Thyroid gland (tissue), 4 donors: ENCODE data around the gene LGI1.

Experiments used
- POLR2A ChIP-seq, 2 donors: fragments of 450-650 bp; IDR thresholded peaks; one replicate each; pipeline ENCODE4 v1.6.1; 2017; ENCODE audit warnings: antibody characterized with exemption in 2 of 2, mild to moderate bottlenecking in 2 of 2, moderate library complexity in 1 of 2
- TF ChIP-seq, protein P1 (sequence below), 6 experiments: fragments of 200-600 bp in 3 of 6; fragments of 450-650 bp in 3 of 6; sonication (generic) in 3 of 6; IDR thresholded peaks; one replicate each; pipeline ENCODE4 v1.5.1; 2016 to 2019; ENCODE audit warnings: antibody characterized with exemption in 6 of 6, mild to moderate bottlenecking in 2 of 6, inconsistent platforms in 1 of 6, moderate library complexity in 1 of 6

DNA sequence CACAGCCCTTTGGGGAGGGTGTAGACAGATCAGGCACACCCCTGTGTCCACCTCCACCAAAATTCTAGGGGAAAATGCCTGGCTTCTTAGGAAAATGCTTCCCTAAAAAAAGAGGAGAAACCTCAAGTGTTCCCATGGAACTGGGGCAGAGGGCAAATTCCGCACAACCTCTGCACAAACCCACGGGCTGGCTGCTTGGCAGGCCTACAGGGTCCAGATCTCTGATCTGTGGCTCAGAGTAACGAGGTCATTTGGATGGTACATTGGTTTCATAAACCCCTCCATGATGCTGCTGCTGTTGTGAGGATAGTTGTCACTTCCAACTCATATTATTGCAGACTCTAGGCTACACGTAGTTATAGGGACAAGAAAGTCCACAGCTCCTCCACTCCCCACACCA, 16.0 kb downstream of the LGI1 start:
- TF ChIP-seq, protein P1, sequence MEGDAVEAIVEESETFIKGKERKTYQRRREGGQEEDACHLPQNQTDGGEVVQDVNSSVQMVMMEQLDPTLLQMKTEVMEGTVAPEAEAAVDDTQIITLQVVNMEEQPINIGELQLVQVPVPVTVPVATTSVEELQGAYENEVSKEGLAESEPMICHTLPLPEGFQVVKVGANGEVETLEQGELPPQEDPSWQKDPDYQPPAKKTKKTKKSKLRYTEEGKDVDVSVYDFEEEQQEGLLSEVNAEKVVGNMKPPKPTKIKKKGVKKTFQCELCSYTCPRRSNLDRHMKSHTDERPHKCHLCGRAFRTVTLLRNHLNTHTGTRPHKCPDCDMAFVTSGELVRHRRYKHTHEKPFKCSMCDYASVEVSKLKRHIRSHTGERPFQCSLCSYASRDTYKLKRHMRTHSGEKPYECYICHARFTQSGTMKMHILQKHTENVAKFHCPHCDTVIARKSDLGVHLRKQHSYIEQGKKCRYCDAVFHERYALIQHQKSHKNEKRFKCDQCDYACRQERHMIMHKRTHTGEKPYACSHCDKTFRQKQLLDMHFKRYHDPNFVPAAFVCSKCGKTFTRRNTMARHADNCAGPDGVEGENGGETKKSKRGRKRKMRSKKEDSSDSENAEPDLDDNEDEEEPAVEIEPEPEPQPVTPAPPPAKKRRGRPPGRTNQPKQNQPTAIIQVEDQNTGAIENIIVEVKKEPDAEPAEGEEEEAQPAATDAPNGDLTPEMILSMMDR (IDR thresholded peaks at IDR 0.05) = no peak
- no peak for TF ChIP-seq POLR2A (IDR thresholded peaks at IDR 0.05)
